ENCODE data around the gene MEPE. TPM values are rescaled to one million over a fixed set of nuclear protein-coding genes. Genes with fewer than 3 reads are reported as not detected.

Gene MEPE
- total RNA-seq, 1 donor from 2014 or later = not detected

GRCh38 chr4:87823200-87823599 is 9.6 kb upstream of the MEPE start:
- H3K36me3 Mint-ChIP-seq (ENCODE audit: low read depth) = no peaks in the 10 kb centered on the region
- H3K4me3 Mint-ChIP-seq = no peak overlapping the region
- H3K9me3 Mint-ChIP-seq = no peaks in the 10 kb centered on the region
- H3K27me3 Mint-ChIP-seq (ENCODE audit: insufficient read depth) = peaks cover 3% of the 10 kb centered on the region
- no peaks in the 10 kb centered on the region for H3K4me1 Mint-ChIP-seq (ENCODE audit: low read depth)
- intact Hi-C loops (cut with micrococcal nuclease) = no loop called here
- H3K27ac Mint-ChIP-seq = no peak overlapping the region
- no peak for DNase-seq (ENCODE audit: low spot score)

- intact Hi-C loops (cut with micrococcal nuclease) = no loop called here
Measured at GRCh38 chr4:87823724-87824123, 9.0 kb upstream of the MEPE start.

GRCh38 chr4:87824352-87824751 is 8.4 kb upstream of the MEPE start:
- Mint-ChIP-seq H3K36me3 (ENCODE audit: low read depth) (no peaks in the 10 kb centered on the region), H3K9me3 (no peaks in the 10 kb centered on the region), H3K27me3 (ENCODE audit: insufficient read depth) (peaks cover 3% of the 10 kb centered on the region), H3K27ac (no peak overlapping the region), H3K4me3 (no peak overlapping the region), H3K4me1 (ENCODE audit: low read depth) (no peaks in the 10 kb centered on the region)
- no peak for DNase-seq (ENCODE audit: low spot score)
- intact Hi-C loops (cut with micrococcal nuclease) = no loop called here

More at GRCh38 chr4:87823724-87824123, 9.0 kb upstream of the MEPE start:
- Mint-ChIP-seq H3K4me1 (ENCODE audit: low read depth) (no peaks in the 10 kb centered on the region), H3K4me3 (no peak overlapping the region), H3K27ac (no peak overlapping the region), H3K27me3 (ENCODE audit: insufficient read depth) (peaks cover 3% of the 10 kb centered on the region), H3K36me3 (ENCODE audit: low read depth) (no peaks in the 10 kb centered on the region), H3K9me3 (no peaks in the 10 kb centered on the region)
- DNase-seq (ENCODE audit: low spot score) = no peak

GRCh38 chr4:87834401-87834800 is 1.6 kb downstream of the MEPE start:
- no peaks in the 10 kb centered on the region for H3K9me3 Mint-ChIP-seq
- no peak for DNase-seq (ENCODE audit: low spot score)
- intact Hi-C loops (cut with micrococcal nuclease) = no loop called here

GRCh38 chr4:87835197-87835596 is 2.4 kb downstream of the MEPE start:
- DNase-seq (ENCODE audit: low spot score) = no peak
- peaks cover 9% of the 10 kb centered on the region for H3K27me3 Mint-ChIP-seq (ENCODE audit: insufficient read depth)
- no peaks in the 10 kb centered on the region for H3K4me1 Mint-ChIP-seq (ENCODE audit: low read depth)
- intact Hi-C loops (cut with micrococcal nuclease) = no loop called here
- H3K27ac Mint-ChIP-seq = no peak overlapping the region
- no peak overlapping the region for H3K4me3 Mint-ChIP-seq
- H3K36me3 Mint-ChIP-seq (ENCODE audit: low read depth) = no peaks in the 10 kb centered on the region
- H3K9me3 Mint-ChIP-seq = no peaks in the 10 kb centered on the region

More at GRCh38 chr4:87834401-87834800, 1.6 kb downstream of the MEPE start:
- no peaks in the 10 kb centered on the region for H3K4me1 Mint-ChIP-seq (ENCODE audit: low read depth)
- no peak overlapping the region for H3K27ac Mint-ChIP-seq
- no peaks in the 10 kb centered on the region for H3K36me3 Mint-ChIP-seq (ENCODE audit: low read depth)
- H3K27me3 Mint-ChIP-seq (ENCODE audit: insufficient read depth) = peaks cover 7% of the 10 kb centered on the region
- H3K4me3 Mint-ChIP-seq = no peak overlapping the region

GRCh38 chr4:87835743-87836142 is 3.0 kb downstream of the MEPE start:
- H3K27ac Mint-ChIP-seq = no peak overlapping the region
- intact Hi-C loops (cut with micrococcal nuclease) = no loop called here
- peaks cover 10% of the 10 kb centered on the region for H3K27me3 Mint-ChIP-seq (ENCODE audit: insufficient read depth)
- H3K36me3 Mint-ChIP-seq (ENCODE audit: low read depth) = no peaks in the 10 kb centered on the region
- DNase-seq (ENCODE audit: low spot score) = no peak
- no peaks in the 10 kb centered on the region for H3K9me3 Mint-ChIP-seq
- no peak overlapping the region for H3K4me3 Mint-ChIP-seq
- H3K4me1 Mint-ChIP-seq (ENCODE audit: low read depth) = no peaks in the 10 kb centered on the region

GRCh38 chr4:87838205-87838604 is 5.4 kb downstream of the MEPE start:
- H3K9me3 Mint-ChIP-seq = no peaks in the 10 kb centered on the region
- no peaks in the 10 kb centered on the region for H3K4me1 Mint-ChIP-seq (ENCODE audit: low read depth)
- peaks cover 18% of the 10 kb centered on the region for H3K27me3 Mint-ChIP-seq (ENCODE audit: insufficient read depth)
- no peak overlapping the region for H3K27ac Mint-ChIP-seq
- no peak overlapping the region for H3K4me3 Mint-ChIP-seq
- no peak for DNase-seq (ENCODE audit: low spot score)
- intact Hi-C loops (cut with micrococcal nuclease) = loop anchor here (2.0 kb wide), 1 partner anchor 159 kb away; no protein-coding TSS in a partner anchor
- no peaks in the 10 kb centered on the region for H3K36me3 Mint-ChIP-seq (ENCODE audit: low read depth)

GRCh38 chr4:87838890-87839591 is 6.3 kb downstream of the MEPE start:
- Mint-ChIP-seq H3K27me3 (ENCODE audit: insufficient read depth) (peaks cover 24% of the 10 kb centered on the region), H3K4me1 (ENCODE audit: low read depth) (no peaks in the 10 kb centered on the region), H3K9me3 (no peaks in the 10 kb centered on the region), H3K36me3 (ENCODE audit: low read depth) (no peaks in the 10 kb centered on the region), H3K4me3 (no peak overlapping the region), H3K27ac (no peak overlapping the region)
- no peak for DNase-seq (ENCODE audit: low spot score)
- intact Hi-C loops (cut with micrococcal nuclease) = loop anchor here (2.0 kb wide), 1 partner anchor 160 kb away; no protein-coding TSS in a partner anchor

GRCh38 chr4:87839592-87839946 is 6.8 kb downstream of the MEPE start:
- H3K36me3 Mint-ChIP-seq (ENCODE audit: low read depth) = no peaks in the 10 kb centered on the region
- intact Hi-C loops (cut with micrococcal nuclease) = loop anchor here (2.0 kb wide), 1 partner anchor 161 kb away; no protein-coding TSS in a partner anchor
- H3K27me3 Mint-ChIP-seq (ENCODE audit: insufficient read depth) = peaks cover 27% of the 10 kb centered on the region
- H3K27ac Mint-ChIP-seq = no peak overlapping the region
- H3K4me3 Mint-ChIP-seq = no peak overlapping the region
- no peaks in the 10 kb centered on the region for H3K9me3 Mint-ChIP-seq
- no peaks in the 10 kb centered on the region for H3K4me1 Mint-ChIP-seq (ENCODE audit: low read depth)
- DNase-seq (ENCODE audit: low spot score) = no peak

- Mint-ChIP-seq H3K4me3 (no peak overlapping the region), H3K9me3 (no peaks in the 10 kb centered on the region), H3K4me1 (ENCODE audit: low read depth) (no peaks in the 10 kb centered on the region)
Measured at GRCh38 chr4:87840149-87840548, 7.4 kb downstream of the MEPE start.

GRCh38 chr4:87843936-87844335 is 11.2 kb downstream of the MEPE start:
- H3K27me3 Mint-ChIP-seq (ENCODE audit: insufficient read depth) = peaks cover 35% of the 10 kb centered on the region
- no peak overlapping the region for H3K4me3 Mint-ChIP-seq
- no peaks in the 10 kb centered on the region for H3K9me3 Mint-ChIP-seq
- no peaks in the 10 kb centered on the region for H3K36me3 Mint-ChIP-seq (ENCODE audit: low read depth)
- H3K27ac Mint-ChIP-seq = no peak overlapping the region
- intact Hi-C loops (cut with micrococcal nuclease) = loop anchor here (10.0 kb wide), 2 partner anchors 349 to 469 kb away; no protein-coding TSS in a partner anchor
- H3K4me1 Mint-ChIP-seq (ENCODE audit: low read depth) = peaks cover 4% of the 10 kb centered on the region
- no peak for DNase-seq (ENCODE audit: low spot score)

More at GRCh38 chr4:87840149-87840548, 7.4 kb downstream of the MEPE start:
- DNase-seq (ENCODE audit: low spot score) = no peak
- intact Hi-C loops (cut with micrococcal nuclease) = loop anchor here (10.0 kb wide), 2 partner anchors 345 to 465 kb away; no protein-coding TSS in a partner anchor
- peaks cover 25% of the 10 kb centered on the region for H3K27me3 Mint-ChIP-seq (ENCODE audit: insufficient read depth)
- no peaks in the 10 kb centered on the region for H3K36me3 Mint-ChIP-seq (ENCODE audit: low read depth)
- H3K27ac Mint-ChIP-seq = no peak overlapping the region

- Mint-ChIP-seq H3K27me3 (ENCODE audit: insufficient read depth) (peaks cover 33% of the 10 kb centered on the region), H3K4me1 (ENCODE audit: low read depth) (peaks cover 9% of the 10 kb centered on the region), H3K27ac (no peak overlapping the region), H3K4me3 (no peak overlapping the region), H3K9me3 (no peaks in the 10 kb centered on the region), H3K36me3 (ENCODE audit: low read depth) (no peaks in the 10 kb centered on the region)
- no peak for DNase-seq (ENCODE audit: low spot score)
- intact Hi-C loops (cut with micrococcal nuclease) = loop anchor here (10.0 kb wide), 2 partner anchors 350 to 470 kb away; no protein-coding TSS in a partner anchor
Measured at GRCh38 chr4:87844452-87844851, 11.7 kb downstream of the MEPE start.

- peaks cover 30% of the 10 kb centered on the region for H3K27me3 Mint-ChIP-seq (ENCODE audit: insufficient read depth)
- no peak overlapping the region for H3K27ac Mint-ChIP-seq
- intact Hi-C loops (cut with micrococcal nuclease) = loop anchor here (10.0 kb wide), 2 partner anchors 351 to 471 kb away; no protein-coding TSS in a partner anchor
- H3K9me3 Mint-ChIP-seq = no peaks in the 10 kb centered on the region
- no peak for DNase-seq (ENCODE audit: low spot score)
- H3K36me3 Mint-ChIP-seq (ENCODE audit: low read depth) = no peaks in the 10 kb centered on the region
- H3K4me1 Mint-ChIP-seq (ENCODE audit: low read depth) = peaks cover 13% of the 10 kb centered on the region
- H3K4me3 Mint-ChIP-seq = no peak overlapping the region
Measured at GRCh38 chr4:87846226-87846625, 13.5 kb downstream of the MEPE start.
